Tibial artery (tissue), 4 donors: ENCODE measurements around the gene COMMD9.

Experiments used
- DNase-seq, 2 donors: peaks; one replicate each; pipeline ENCODE4 v3.0.0-alpha.2; 2019
- H3K27ac ChIP-seq, 2 donors: fragments of 200-600 bp; sonication (generic) in 1 of 2; 1 replicate in 1 of 2; 2 replicates in 1 of 2; pipeline ENCODE4 v1.5.1; 2018 to 2019; ENCODE audit warnings: mild to moderate bottlenecking in 1 of 2
- H3K27me3 ChIP-seq, 2 donors: fragments of 200-600 bp; sonication (generic) in 1 of 2; one replicate each; pipeline versions ENCODE4 v1.5.1 to v1.6.0; 2016 to 2019
- H3K36me3 ChIP-seq, 3 donors: fragments of 200-600 bp; sonication (generic) in 2 of 3; one replicate each; pipeline ENCODE4 v1.5.1; 2016 to 2019; ENCODE audit warnings: mild to moderate bottlenecking in 2 of 3
- H3K4me1 ChIP-seq, 4 donors: fragments of 200-600 bp; sonication (generic) in 2 of 4; 1 replicate in 3 of 4; 2 replicates in 1 of 4; pipeline ENCODE4 v1.5.1; 2016 to 2019
- H3K4me3 ChIP-seq, 2 donors: fragments of 200-600 bp; sonication (generic) in 1 of 2; 1 replicate in 1 of 2; 2 replicates in 1 of 2; pipeline ENCODE4 v1.5.1; 2018 to 2019; ENCODE audit warnings: mild to moderate bottlenecking in 2 of 2
- H3K9me3 ChIP-seq, 3 donors: fragments of 200-600 bp; sonication (generic) in 1 of 3; one replicate each; pipeline ENCODE4 v1.5.1; 2016 to 2019
- intact Hi-C: fragments of 100-400 bp; cut with DNase I; formaldehyde crosslinking; loops from one replicate; pipeline ENCODE4 v1.15.0; 2023; ENCODE audit warnings: low total_unique reads
- TF ChIP-seq, protein P1 (sequence below), 2 experiments: fragments of 200-600 bp in 1 of 2; fragments of 450-650 bp in 1 of 2; IDR thresholded peaks; one replicate each; pipeline ENCODE4 v1.5.1; 2017 to 2019; ENCODE audit warnings: antibody characterized with exemption in 2 of 2, mild to moderate bottlenecking in 1 of 2, moderate library complexity in 1 of 2

COMMD9 gene

DNA sequence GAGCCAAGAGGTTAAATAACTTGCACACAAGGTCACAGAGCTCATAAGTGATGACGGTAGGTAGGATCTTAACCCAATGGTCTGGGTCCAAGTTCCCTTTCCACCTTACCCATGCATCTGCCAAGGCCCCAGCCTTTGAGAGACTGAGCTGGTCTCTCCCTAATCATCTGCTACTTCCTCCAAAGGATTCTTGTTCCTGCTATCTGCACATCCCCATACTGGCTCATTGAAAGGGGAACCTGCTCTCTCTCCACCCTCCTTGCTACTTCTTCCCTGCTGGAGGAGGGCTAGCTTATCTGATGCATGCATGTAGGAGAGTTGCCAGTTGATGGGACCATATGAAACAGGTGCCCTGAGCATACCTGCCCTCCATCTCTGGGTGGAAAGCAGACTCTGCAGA is 47.7 kb downstream of the COMMD9 start:
- Histone ChIP-seq H3K27me3 (no peaks in the 10 kb centered on the region), H3K27ac (no peak overlapping the region), H3K36me3 (no peaks in the 10 kb centered on the region), H3K9me3 (no peaks in the 10 kb centered on the region), H3K4me3 (no peak overlapping the region), H3K4me1 (no peaks in the 10 kb centered on the region)
- TF ChIP-seq, protein P1, sequence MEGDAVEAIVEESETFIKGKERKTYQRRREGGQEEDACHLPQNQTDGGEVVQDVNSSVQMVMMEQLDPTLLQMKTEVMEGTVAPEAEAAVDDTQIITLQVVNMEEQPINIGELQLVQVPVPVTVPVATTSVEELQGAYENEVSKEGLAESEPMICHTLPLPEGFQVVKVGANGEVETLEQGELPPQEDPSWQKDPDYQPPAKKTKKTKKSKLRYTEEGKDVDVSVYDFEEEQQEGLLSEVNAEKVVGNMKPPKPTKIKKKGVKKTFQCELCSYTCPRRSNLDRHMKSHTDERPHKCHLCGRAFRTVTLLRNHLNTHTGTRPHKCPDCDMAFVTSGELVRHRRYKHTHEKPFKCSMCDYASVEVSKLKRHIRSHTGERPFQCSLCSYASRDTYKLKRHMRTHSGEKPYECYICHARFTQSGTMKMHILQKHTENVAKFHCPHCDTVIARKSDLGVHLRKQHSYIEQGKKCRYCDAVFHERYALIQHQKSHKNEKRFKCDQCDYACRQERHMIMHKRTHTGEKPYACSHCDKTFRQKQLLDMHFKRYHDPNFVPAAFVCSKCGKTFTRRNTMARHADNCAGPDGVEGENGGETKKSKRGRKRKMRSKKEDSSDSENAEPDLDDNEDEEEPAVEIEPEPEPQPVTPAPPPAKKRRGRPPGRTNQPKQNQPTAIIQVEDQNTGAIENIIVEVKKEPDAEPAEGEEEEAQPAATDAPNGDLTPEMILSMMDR (IDR thresholded peaks at IDR 0.05), result no peak
- intact Hi-C loops, result no loop called here
- DNase-seq, result no peak

DNA sequence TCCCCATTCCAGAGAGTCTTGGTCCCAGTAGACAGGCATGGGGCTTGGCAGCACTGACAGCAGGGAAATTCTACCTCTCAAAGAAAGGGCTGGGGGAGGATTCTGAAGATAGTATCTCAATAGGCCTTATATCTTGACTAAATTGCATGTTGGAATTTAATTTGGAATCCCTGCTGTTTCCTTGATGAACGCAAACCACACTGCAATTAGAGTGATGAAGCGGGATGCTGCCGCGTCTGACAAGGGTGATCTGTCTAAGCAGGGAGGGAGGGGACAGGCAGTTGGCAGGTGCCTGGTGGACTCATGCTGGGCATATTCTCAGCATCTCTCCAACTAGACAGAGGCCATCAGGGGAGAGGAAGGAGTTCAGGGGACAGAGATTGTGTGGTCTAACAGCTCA is 48.4 kb downstream of the COMMD9 start:
- no peak for DNase-seq
- Histone ChIP-seq H3K4me3 (no peak overlapping the region), H3K9me3 (no peaks in the 10 kb centered on the region), H3K27me3 (no peaks in the 10 kb centered on the region), H3K27ac (no peak overlapping the region), H3K4me1 (no peaks in the 10 kb centered on the region), H3K36me3 (no peaks in the 10 kb centered on the region)
- intact Hi-C loops, result no loop called here
- TF ChIP-seq, protein P1 (IDR thresholded peaks at IDR 0.05), result no peak

DNA sequence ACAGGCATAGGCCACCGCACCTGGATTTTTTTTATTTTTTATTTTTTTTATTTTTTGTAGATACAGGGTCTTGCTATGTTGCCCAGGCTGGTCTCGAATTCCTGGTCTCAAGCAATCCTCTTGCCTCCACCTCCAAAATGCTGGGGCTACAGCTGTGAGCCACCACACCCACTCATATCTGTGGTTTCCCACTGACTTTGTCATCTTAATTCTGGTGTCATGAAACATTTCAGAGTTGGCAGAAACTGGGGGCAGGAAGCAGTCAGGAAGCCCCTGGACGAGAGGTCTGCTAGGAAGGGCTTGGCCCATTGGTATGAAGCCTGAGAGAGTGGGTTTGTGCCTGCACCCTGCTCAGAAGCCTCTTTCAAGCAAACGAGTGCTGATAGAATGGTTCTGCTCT is 49.1 kb downstream of the COMMD9 start:
- Histone ChIP-seq H3K4me1 (no peaks in the 10 kb centered on the region), H3K27ac (no peak overlapping the region), H3K27me3 (no peaks in the 10 kb centered on the region), H3K36me3 (no peaks in the 10 kb centered on the region), H3K4me3 (no peak overlapping the region), H3K9me3 (no peaks in the 10 kb centered on the region)
- TF ChIP-seq, protein P1 (IDR thresholded peaks at IDR 0.05), result no peak
- DNase-seq, result no peak
- intact Hi-C loops, result no loop called here

DNA sequence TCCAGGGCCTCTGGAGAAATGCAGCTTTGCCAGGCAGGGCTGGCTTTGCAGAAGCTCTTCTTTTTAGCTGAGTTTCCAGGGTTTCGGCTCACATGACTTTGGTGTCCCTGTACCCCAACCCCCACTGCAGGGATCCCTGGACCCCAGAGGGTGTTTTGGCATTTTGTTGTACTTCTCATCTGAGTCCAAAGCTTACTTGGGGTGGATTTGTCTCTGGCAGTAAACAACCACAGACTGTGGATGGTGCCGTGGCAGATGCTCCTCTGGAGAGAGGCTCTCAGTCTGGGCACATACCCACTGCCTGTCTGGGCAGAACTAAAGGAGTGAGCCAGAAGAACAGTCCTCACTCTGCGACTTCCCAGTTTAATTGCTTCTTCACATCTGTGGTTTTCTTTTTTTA is 49.6 kb downstream of the COMMD9 start:
- intact Hi-C loops, result no loop called here
- Histone ChIP-seq H3K27me3 (no peaks in the 10 kb centered on the region), H3K9me3 (no peaks in the 10 kb centered on the region), H3K4me1 (no peaks in the 10 kb centered on the region), H3K36me3 (no peaks in the 10 kb centered on the region), H3K27ac (no peak overlapping the region), H3K4me3 (no peak overlapping the region)
- no peak for DNase-seq
- TF ChIP-seq, protein P1 (IDR thresholded peaks at IDR 0.05), result no peak

DNA sequence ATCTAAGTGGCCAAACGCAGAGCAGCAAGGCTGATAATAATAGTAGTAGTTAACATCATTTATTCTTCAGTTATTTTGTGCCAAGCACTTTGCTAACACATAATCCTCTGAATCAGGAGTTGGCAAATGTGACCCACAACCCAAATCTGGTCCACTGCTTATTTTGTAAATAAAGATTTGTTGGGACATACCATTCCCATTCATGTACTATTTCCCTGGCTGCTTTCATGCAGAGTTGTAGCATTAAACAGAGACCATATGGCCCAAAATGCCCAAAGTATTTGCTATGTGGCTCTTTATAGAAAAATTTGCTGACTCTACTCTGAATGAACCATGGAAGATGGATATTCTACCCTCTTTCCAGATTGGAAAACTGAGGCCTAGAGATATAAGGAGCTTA is 50.3 kb downstream of the COMMD9 start:
- Histone ChIP-seq H3K27ac (no peak overlapping the region), H3K27me3 (no peaks in the 10 kb centered on the region), H3K4me1 (no peaks in the 10 kb centered on the region), H3K4me3 (no peak overlapping the region), H3K36me3 (no peaks in the 10 kb centered on the region), H3K9me3 (no peaks in the 10 kb centered on the region)
- TF ChIP-seq, protein P1 (IDR thresholded peaks at IDR 0.05), result no peak
- DNase-seq, result no peak
- intact Hi-C loops, result no loop called here

DNA sequence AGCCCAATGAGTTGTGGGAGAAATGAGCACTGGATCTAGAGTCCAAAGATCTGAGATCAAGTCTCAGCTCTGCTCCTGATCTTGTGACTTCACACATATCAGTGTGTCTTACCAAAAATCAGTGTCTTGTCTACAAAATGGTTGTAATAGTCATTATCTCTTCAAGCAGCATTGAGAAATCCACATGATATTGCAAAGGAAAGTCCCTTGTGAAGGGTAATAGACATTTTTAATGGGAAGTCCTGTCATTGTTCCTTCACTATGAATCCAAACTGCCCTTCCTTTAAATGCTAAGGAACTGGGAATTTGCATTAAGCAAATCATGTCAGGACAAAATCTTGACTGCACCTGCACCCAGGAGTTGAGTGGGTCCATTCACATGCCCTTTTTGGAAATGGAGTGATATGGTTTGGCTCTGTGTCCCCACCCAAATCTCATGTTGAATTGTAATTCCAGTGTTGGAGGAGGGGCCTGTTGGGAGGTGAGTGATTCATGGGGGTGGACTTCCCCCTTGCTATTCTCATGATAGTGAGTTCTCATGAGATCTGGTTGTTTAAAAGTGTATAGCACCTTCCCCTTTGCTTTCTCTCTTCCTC is 51.1 kb downstream of the COMMD9 start:
- no peaks in the 10 kb centered on the region for H3K36me3 ChIP-seq
- H3K9me3 ChIP-seq, result no peaks in the 10 kb centered on the region
- no peak for DNase-seq
- intact Hi-C loops, result no loop called here
- H3K4me1 ChIP-seq, result no peaks in the 10 kb centered on the region
- no peak overlapping the region for H3K27ac ChIP-seq
- no peak overlapping the region for H3K4me3 ChIP-seq
- H3K27me3 ChIP-seq, result no peaks in the 10 kb centered on the region
- TF ChIP-seq, protein P1 (IDR thresholded peaks at IDR 0.05), result no peak
